Neural crest cell (in vitro differentiated cells): Measurements from ENCODE around the gene ASTN2. TPM values are rescaled to one million over a fixed set of nuclear protein-coding genes. Genes with fewer than 3 reads are reported as not detected.

ENCODE experiments used
- DNase-seq: peaks from one replicate; pipeline ENCODE4 v3.0.0; 2021; ENCODE audit warnings: low read depth, mixed read lengths, low spot score
- H3K27ac Mint-ChIP-seq: one replicate; pipeline ENCODE4 v1.8.0; 2021; ENCODE audit warnings: mild to moderate bottlenecking, mixed read lengths; ENCODE audit not compliant: unreplicated experiment
- H3K27me3 Mint-ChIP-seq: 2 replicates; pipeline ENCODE4 v1.8.0; 2021; ENCODE audit warnings: low read depth, mild to moderate bottlenecking, mixed read lengths
- H3K36me3 Mint-ChIP-seq: 2 replicates; pipeline ENCODE4 v1.8.0; 2021; ENCODE audit warnings: low read depth, mild to moderate bottlenecking, mixed read lengths
- H3K4me1 Mint-ChIP-seq: 2 replicates; pipeline ENCODE4 v1.8.0; 2021; ENCODE audit warnings: mixed read lengths
- H3K4me3 Mint-ChIP-seq: one replicate; pipeline ENCODE4 v1.8.0; 2021; ENCODE audit warnings: mild to moderate bottlenecking, mixed read lengths
- H3K9me3 Mint-ChIP-seq: 2 replicates; pipeline ENCODE4 v1.8.0; 2021; ENCODE audit warnings: mixed read lengths
- total RNA-seq: library from RNA; stranded (reverse); gene quantifications from 2 replicates; pipeline ENCODE4 v1.2.1, GENCODE V29; 2021
- TF ChIP-seq, protein P1 (sequence below): fragments of 200-600 bp; sonication (generic); conservative IDR thresholded peaks from 2 replicates; pipeline ENCODE4 v1.5.0; 2021; ENCODE audit warnings: antibody characterized with exemption, mild to moderate bottlenecking

ASTN2 gene
- total RNA-seq, 1 donor from 2014 or later: 7.3 TPM

DNA sequence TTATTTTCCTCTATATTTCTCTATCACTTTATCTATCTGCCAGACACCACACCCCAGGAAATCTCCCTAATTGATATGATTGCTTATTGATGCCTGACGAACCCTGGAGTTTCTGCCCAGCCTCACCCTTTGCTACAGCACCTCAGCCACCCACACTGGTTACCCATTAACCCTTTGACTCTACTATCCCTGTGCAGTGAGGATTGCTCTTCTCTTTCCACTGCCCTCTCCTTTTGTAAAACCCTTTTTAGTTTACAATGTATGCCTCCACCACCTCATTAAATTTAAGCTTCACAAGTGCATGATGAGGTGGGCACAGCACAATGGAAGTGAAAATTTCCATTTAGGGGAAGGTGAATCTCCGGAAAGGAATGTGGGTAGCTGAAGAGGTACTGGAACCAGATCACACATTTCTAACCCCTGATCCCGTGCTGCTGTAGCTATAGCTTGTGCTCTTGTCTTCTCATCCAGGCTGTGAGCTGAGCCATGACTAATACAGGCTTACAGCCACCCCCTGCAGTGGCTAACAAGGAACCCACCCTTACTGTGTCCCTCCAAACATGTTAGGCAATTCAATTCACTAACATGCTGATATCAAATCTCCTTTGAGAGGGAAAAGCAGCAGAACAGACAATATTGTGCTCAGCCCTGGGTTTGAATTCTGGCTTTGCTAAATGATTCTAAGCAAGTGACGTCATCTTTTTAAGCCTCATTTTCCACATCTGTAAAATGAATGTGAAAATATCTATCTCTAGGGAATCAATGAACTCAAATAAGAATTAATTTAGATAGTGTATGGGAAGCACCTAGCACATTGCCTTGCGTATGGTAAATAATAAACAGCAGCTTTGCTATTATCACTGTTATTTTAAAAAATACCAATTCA is 914.6 kb downstream of the ASTN2 start:
- TF ChIP-seq, protein P1, sequence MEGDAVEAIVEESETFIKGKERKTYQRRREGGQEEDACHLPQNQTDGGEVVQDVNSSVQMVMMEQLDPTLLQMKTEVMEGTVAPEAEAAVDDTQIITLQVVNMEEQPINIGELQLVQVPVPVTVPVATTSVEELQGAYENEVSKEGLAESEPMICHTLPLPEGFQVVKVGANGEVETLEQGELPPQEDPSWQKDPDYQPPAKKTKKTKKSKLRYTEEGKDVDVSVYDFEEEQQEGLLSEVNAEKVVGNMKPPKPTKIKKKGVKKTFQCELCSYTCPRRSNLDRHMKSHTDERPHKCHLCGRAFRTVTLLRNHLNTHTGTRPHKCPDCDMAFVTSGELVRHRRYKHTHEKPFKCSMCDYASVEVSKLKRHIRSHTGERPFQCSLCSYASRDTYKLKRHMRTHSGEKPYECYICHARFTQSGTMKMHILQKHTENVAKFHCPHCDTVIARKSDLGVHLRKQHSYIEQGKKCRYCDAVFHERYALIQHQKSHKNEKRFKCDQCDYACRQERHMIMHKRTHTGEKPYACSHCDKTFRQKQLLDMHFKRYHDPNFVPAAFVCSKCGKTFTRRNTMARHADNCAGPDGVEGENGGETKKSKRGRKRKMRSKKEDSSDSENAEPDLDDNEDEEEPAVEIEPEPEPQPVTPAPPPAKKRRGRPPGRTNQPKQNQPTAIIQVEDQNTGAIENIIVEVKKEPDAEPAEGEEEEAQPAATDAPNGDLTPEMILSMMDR: no peak
- Mint-ChIP-seq H3K36me3 (no peaks in the 10 kb centered on the region), H3K4me1 (no peaks in the 10 kb centered on the region), H3K27ac (no peak overlapping the region), H3K9me3 (no peaks in the 10 kb centered on the region), H3K4me3 (no peak overlapping the region), H3K27me3 (peaks cover 19% of the 10 kb centered on the region)
- DNase-seq: no peak

DNA sequence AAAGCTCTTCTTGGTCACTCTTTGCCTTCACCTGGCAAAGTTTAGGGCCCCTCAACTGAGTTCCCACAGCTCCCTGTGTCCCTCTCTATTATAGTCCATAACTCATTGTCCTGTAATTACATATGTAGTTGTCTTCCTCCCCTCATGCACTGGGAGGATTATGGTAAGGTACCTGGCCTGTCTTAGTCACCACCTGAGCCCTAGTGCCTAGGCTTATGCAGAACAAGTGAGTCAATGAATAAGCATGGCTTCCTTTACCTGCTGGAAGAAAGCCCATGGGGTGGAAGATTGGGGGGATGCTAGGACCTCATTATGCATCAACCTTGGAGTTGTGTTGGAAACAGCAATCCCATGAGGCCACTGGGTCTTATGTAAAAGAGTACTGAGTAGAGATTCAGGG is 915.4 kb downstream of the ASTN2 start:
- H3K9me3 Mint-ChIP-seq: no peaks in the 10 kb centered on the region
- TF ChIP-seq, protein P1: no peak
- H3K36me3 Mint-ChIP-seq: no peaks in the 10 kb centered on the region
- peaks cover 19% of the 10 kb centered on the region for H3K27me3 Mint-ChIP-seq
- H3K27ac Mint-ChIP-seq: no peak overlapping the region
- DNase-seq: no peak
- H3K4me3 Mint-ChIP-seq: no peak overlapping the region
- H3K4me1 Mint-ChIP-seq: no peaks in the 10 kb centered on the region

DNA sequence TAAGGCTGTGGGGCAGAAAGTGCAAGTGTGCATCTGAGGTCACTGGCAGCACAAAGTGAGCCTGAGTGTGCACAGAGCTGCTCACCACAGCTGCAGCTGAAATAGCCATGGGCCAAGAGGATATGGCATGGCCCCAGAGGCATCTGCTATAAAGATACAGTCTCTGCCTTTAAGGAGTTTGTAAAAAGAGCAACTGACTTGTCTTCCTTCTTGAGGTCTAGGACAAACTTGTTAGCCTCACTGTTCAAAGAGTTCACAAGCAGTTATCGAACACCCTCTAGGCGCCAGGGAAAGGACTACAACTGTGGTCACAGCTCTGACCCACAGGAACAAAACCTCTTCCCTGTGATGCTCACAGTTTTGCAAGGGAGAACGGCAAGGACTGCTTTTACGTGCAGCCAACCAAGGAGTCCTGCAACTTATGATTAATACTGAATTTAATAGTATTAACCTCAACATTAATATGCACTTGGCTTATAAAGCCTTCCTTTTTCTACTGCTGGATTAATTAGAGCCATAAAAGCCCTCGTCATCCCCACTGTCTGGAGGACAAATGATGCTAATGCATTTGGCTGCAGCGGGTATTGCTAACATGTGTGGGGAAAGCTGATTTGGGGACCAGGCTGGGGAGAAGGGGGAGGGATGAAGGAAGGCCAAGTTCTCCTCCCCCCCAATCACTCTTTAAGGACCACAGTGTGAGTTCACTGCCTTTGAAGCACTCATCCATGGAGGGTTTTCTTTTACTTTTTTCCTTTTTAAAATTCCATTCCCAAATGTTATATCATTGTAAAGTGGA is 917.6 kb downstream of the ASTN2 start:
- TF ChIP-seq, protein P1: no peak
- no peak overlapping the region for H3K27ac Mint-ChIP-seq
- no peaks in the 10 kb centered on the region for H3K9me3 Mint-ChIP-seq
- no peaks in the 10 kb centered on the region for H3K36me3 Mint-ChIP-seq
- no peak overlapping the region for H3K4me3 Mint-ChIP-seq
- peaks cover 13% of the 10 kb centered on the region for H3K27me3 Mint-ChIP-seq
- H3K4me1 Mint-ChIP-seq: peaks cover 5% of the 10 kb centered on the region
- no peak for DNase-seq

DNA sequence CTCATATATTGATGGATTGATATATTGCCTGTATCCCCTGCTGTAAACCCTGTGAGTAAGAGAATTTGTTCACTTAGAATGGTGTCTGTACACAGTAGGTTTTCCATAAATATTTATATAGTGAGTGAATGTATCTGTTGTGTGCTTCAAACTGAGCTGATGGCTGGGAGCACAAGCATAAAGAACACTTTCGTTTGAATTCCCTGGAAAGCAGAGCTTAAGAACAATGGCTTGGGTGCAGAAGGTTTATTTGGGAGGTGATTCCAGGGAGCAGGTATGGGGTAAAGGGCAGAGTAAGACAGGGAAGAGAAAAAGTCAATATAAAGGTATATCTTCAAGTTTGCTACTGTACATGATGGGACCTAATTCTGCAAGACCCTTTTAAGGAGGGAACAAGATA is 918.7 kb downstream of the ASTN2 start:
- H3K9me3 Mint-ChIP-seq: no peaks in the 10 kb centered on the region
- H3K4me3 Mint-ChIP-seq: no peak overlapping the region
- peaks cover 5% of the 10 kb centered on the region for H3K4me1 Mint-ChIP-seq
- peaks cover 9% of the 10 kb centered on the region for H3K27me3 Mint-ChIP-seq
- DNase-seq: no peak
- H3K36me3 Mint-ChIP-seq: no peaks in the 10 kb centered on the region
- H3K27ac Mint-ChIP-seq: no peak overlapping the region
- TF ChIP-seq, protein P1: no peak

DNA sequence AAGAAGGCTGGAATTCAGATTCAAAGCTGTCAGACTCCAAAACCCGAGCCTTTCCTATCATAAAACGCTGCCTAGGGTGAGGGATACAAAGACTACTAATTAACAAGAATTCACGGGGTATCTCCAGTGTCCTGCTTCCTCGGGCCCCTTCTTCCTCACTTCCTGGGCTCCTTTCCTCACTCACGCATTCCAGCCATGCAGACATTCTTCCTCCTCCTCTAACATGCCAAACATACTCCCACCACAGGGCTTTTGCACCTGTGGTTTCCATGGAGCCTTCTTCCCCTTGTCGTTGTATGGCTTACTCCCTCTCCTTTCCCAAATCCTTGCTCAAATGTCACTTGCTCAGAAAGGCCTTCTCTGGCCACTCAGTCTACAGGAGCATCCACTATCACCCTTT is 919.1 kb downstream of the ASTN2 start:
- Mint-ChIP-seq H3K4me3 (no peak overlapping the region), H3K27me3 (peaks cover 9% of the 10 kb centered on the region), H3K9me3 (no peaks in the 10 kb centered on the region), H3K27ac (no peak overlapping the region), H3K4me1 (peaks cover 5% of the 10 kb centered on the region), H3K36me3 (no peaks in the 10 kb centered on the region)
- DNase-seq: no peak
- TF ChIP-seq, protein P1: no peak
